A673 (cell line): Measurements from ENCODE around the gene PADI6.

ENCODE experiments used
- CTCF ChIP-seq: fragments of 300-800, 200-600 bp; sonication (generic); conservative IDR thresholded peaks from 2 replicates; pipeline ENCODE4 v1.5.1; 2017; ENCODE audit warnings: low read depth, mild to moderate bottlenecking, antibody characterized with exemption, low read length, moderate library complexity, mixed read lengths
- EZH2 ChIP-seq: fragments of 200-600 bp; sonication (generic); IDR thresholded peaks from 2 replicates; pipeline ENCODE4 v1.6.1; 2017; ENCODE audit warnings: borderline replicate concordance, low read depth, mild to moderate bottlenecking, mixed read lengths, antibody characterized with exemption, low read length; ENCODE audit not compliant: poor library complexity, severe bottlenecking

- TF ChIP-seq CTCF, result no peak
- no peak for TF ChIP-seq EZH2
These were observed 33.1 kb upstream of the PADI6 start for GRCh38 chr1:17338706-17339493.
